Smooth muscle cell (in vitro differentiated cells): ENCODE measurements around the gene RASSF4. TPM values are rescaled to one million over a fixed set of nuclear protein-coding genes. Genes with fewer than 3 reads are reported as not detected.

Experiments
- DNase-seq: peaks from one replicate; lab custom pipeline; 2025; ENCODE audit not compliant: unreplicated experiment; lab: John Stamatoyannopoulos, UW
- H2AFZ ChIP-seq: fragments of 200-600 bp; sonication (generic); 2 replicates; pipeline ENCODE4 v1.6.0; 2016; ENCODE audit warnings: antibody characterized with exemption, low read depth, mild to moderate bottlenecking
- H3F3A ChIP-seq: fragments of 200-600 bp; sonication (generic); 2 replicates; pipeline ENCODE4 v1.6.0; 2017; ENCODE audit warnings: antibody characterized with exemption, low read depth
- H3K27ac ChIP-seq: fragments of 200-600 bp; sonication (generic); 2 replicates; pipeline ENCODE4 v1.5.1; 2016; ENCODE audit warnings: low read depth, mild to moderate bottlenecking
- H3K27me3 ChIP-seq: fragments of 200-600 bp; sonication (generic); 2 replicates; pipeline ENCODE4 v1.6.1; 2016; ENCODE audit warnings: low read depth, mild to moderate bottlenecking
- H3K36me3 ChIP-seq: fragments of 200-600 bp; sonication (generic); 2 replicates; pipeline ENCODE4 v1.5.1; 2016; ENCODE audit warnings: low read depth
- H3K4me1 ChIP-seq: fragments of 200-600 bp; sonication (generic); 2 replicates; pipeline ENCODE4 v1.5.1; 2016; ENCODE audit warnings: low read depth
- H3K4me2 ChIP-seq: fragments of 200-600 bp; sonication (generic); 2 replicates; pipeline ENCODE4 v1.6.0; 2016; ENCODE audit warnings: mild to moderate bottlenecking
- H3K4me3 ChIP-seq: fragments of 200-600 bp; sonication (generic); 2 replicates; pipeline ENCODE4 v1.5.1; 2016; ENCODE audit warnings: mild to moderate bottlenecking
- H3K79me2 ChIP-seq: fragments of 200-600 bp; sonication (generic); 2 replicates; pipeline ENCODE4 v1.6.0; 2016; ENCODE audit warnings: low read depth, mild to moderate bottlenecking
- H3K9ac ChIP-seq: fragments of 200-600 bp; sonication (generic); 2 replicates; pipeline ENCODE4 v1.6.0; 2016; ENCODE audit warnings: low read depth
- H3K9me3 ChIP-seq: fragments of 200-600 bp; sonication (generic); replicated peaks from 2 replicates; pipeline ENCODE4 v1.5.1; 2016; ENCODE audit warnings: low read depth
- H4K20me1 ChIP-seq: fragments of 200-600 bp; sonication (generic); 2 replicates; pipeline ENCODE4 v1.6.0; 2016; ENCODE audit warnings: low read depth
- CTCF ChIP-seq: fragments of 200-600 bp; sonication (generic); IDR thresholded peaks from 2 replicates; pipeline ENCODE4 v1.5.1; 2017; ENCODE audit warnings: borderline replicate concordance, mild to moderate bottlenecking, antibody characterized with exemption; ENCODE audit not compliant: insufficient read depth, poor library complexity, severe bottlenecking
- WGBS: methylation state at CpG from one replicate; pipeline ENCODE4 v1.1.7; 2016; ENCODE audit warnings: low lambda C conversion rate; 5-methylcytosine and 5-hydroxymethylcytosine counted together
- polyA plus RNA-seq: library from polyadenylated mRNA; unstranded; fragments of >200 nt; fragmentation: Nextera tagmentation; extraction: Ambion mirVana; gene quantifications from 2 replicates; pipeline ENCODE4 v1.2.1, GENCODE V29; 2016
- total RNA-seq: library from RNA; depleted of rRNA; stranded (reverse); fragments of >200 nt; gene quantifications from 2 replicates; pipeline ENCODE4 v1.2.3, GENCODE V29; 2014

RASSF4 gene
- total and polyA plus RNA-seq, 2 experiments from 2014 or later = 8.3 to 14.8 TPM

- Histone ChIP-seq H3K4me2 (no peak overlapping the region), H3K27me3 (no peaks in the 10 kb centered on the region), H3K36me3 (no peaks in the 10 kb centered on the region), H3K27ac (no peak overlapping the region), H3F3A (peaks cover 6% of the 10 kb centered on the region), H3K4me3 (no peak overlapping the region), H3K79me2 (no peaks in the 10 kb centered on the region), H3K9me3 (no peaks in the 10 kb centered on the region), H3K9ac (no peak overlapping the region), H3K4me1 (peaks cover 5% of the 10 kb centered on the region), H2AFZ (no peak overlapping the region), H4K20me1 (no peaks in the 10 kb centered on the region)
- no peak for TF ChIP-seq CTCF
- no peak for DNase-seq
- 72% methylated on average over 6 of the region's 6 CpGs for WGBS
Observed at GRCh38 chr10:44972874-44973306, 13.3 kb downstream of the RASSF4 start.

DNA sequence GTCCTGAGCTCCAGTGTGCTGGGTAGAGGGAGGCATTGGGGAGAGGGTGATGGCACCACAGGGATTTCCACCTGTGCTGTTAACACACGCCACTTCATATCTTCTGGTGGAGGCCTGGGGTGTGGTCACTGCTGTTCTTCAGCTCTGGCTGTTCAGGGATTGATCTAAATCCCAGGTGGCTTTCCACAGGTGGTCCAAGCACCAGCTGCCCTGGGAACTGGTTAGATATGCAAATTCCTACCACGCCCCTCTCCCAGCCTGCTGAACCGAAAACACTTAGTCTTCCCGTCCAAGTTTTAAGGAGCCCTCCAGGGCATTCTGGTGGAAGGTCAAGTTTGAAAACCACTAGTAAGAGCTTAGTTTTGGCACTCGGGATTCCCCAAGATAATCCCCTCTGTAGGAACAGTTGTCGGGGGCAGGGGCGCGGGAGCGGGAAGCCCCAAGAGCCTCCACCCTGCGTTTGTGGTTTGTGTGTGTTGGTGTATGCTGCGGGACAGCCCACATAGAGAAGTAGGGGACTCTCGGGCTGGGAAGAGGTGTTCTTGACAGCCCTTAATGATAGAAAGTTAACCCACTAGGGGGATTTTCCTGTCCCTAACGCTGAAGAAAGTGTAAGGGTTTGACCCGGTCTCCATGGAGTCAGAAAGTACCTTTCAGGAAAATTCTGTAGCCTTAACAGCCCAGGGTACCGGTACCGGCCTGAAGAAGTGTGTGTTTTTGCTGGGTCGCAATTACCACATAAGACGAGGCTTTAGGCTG is 13.9 kb downstream of the RASSF4 start:
- H2AFZ ChIP-seq = no peak overlapping the region
- H3K27me3 ChIP-seq = no peaks in the 10 kb centered on the region
- no peak overlapping the region for H3K27ac ChIP-seq
- 65% methylated on average over 18 of the region's 18 CpGs for WGBS
- H3K4me2 ChIP-seq = peak overlapping the region; percentile 90
- no peak overlapping the region for H3K9ac ChIP-seq
- TF ChIP-seq CTCF = no peak
- no peaks in the 10 kb centered on the region for H3K36me3 ChIP-seq
- H3K9me3 ChIP-seq = no peaks in the 10 kb centered on the region
- no peaks in the 10 kb centered on the region for H3K79me2 ChIP-seq
- H3K4me3 ChIP-seq = no peak overlapping the region
- DNase-seq = no peak
- peaks cover 6% of the 10 kb centered on the region for H3F3A ChIP-seq
- H3K4me1 ChIP-seq = peaks cover 10% of the 10 kb centered on the region
- H4K20me1 ChIP-seq = no peaks in the 10 kb centered on the region

- Histone ChIP-seq H3K79me2 (no peaks in the 10 kb centered on the region), H3K4me3 (peak overlapping the region; percentile 50), H3K4me1 (peaks cover 14% of the 10 kb centered on the region), H3K9ac (peak overlapping the region; percentile 73), H3K27me3 (no peaks in the 10 kb centered on the region), H3F3A (peaks cover 6% of the 10 kb centered on the region), H4K20me1 (no peaks in the 10 kb centered on the region), H3K9me3 (no peaks in the 10 kb centered on the region), H3K4me2 (peak overlapping the region; percentile 90), H3K27ac (peak overlapping the region; percentile 56), H3K36me3 (no peaks in the 10 kb centered on the region), H2AFZ (peak overlapping the region; percentile 93)
- 53% methylated on average over 7 of the region's 7 CpGs for WGBS
- DNase-seq = no peak
- no peak for TF ChIP-seq CTCF
Observed at GRCh38 chr10:44974082-44974627, 14.6 kb downstream of the RASSF4 start.
